Osteoblast (primary cell): ENCODE data around the gene CAMK2G. TPM values are rescaled to one million over a fixed set of nuclear protein-coding genes. Genes with fewer than 3 reads are reported as not detected.

Experiments used
- DNase-seq: peaks from one replicate; pipeline ENCODE4 v3.0.0; 2011; ENCODE audit warnings: low spot score, mixed read lengths; ENCODE audit not compliant: insufficient read length; ENCODE audit errors: missing footprints
- H2AFZ ChIP-seq: 2 replicates; pipeline ENCODE4 v1.6.0; 2011; ENCODE audit warnings: mild to moderate bottlenecking, low read length
- H3K27ac ChIP-seq: 2 replicates; pipeline ENCODE4 v1.5.1; 2011; ENCODE audit warnings: mild to moderate bottlenecking, low read depth, low read length, moderate library complexity
- H3K27me3 ChIP-seq: 2 replicates; pipeline ENCODE4 v1.6.0; 2012; ENCODE audit warnings: mild to moderate bottlenecking, control low read depth, inconsistent platforms, low read length, moderate library complexity; ENCODE audit not compliant: insufficient read depth
- H3K36me3 ChIP-seq: 2 replicates; pipeline ENCODE4 v1.5.1; 2011; ENCODE audit warnings: mild to moderate bottlenecking, low read length, control low read depth, moderate library complexity; ENCODE audit not compliant: insufficient read depth
- H3K4me1 ChIP-seq: 2 replicates; pipeline ENCODE4 v1.5.1; 2011; ENCODE audit warnings: mild to moderate bottlenecking, low read length, control low read depth, moderate library complexity; ENCODE audit not compliant: insufficient read depth
- H3K4me2 ChIP-seq: 2 replicates; pipeline ENCODE4 v1.6.0; 2011; ENCODE audit warnings: mild to moderate bottlenecking, low read length; ENCODE audit not compliant: insufficient read depth
- H3K4me3 ChIP-seq: fragments of 200-600 bp; sonication (generic); 3 replicates; pipeline ENCODE4 v1.5.1; 2012; ENCODE audit warnings: mild to moderate bottlenecking, low read length, inconsistent platforms; ENCODE audit not compliant: insufficient read depth
- H3K79me2 ChIP-seq: 2 replicates; pipeline ENCODE4 v1.6.0; 2012; ENCODE audit warnings: mild to moderate bottlenecking, low read length, control low read depth, inconsistent platforms; ENCODE audit not compliant: insufficient read depth
- H3K9me3 ChIP-seq: 2 replicates; pipeline ENCODE4 v1.5.1; 2011; ENCODE audit warnings: low read depth, low read length, control low read depth
- H4K20me1 ChIP-seq: 2 replicates; pipeline ENCODE4 v1.6.0; 2012; ENCODE audit warnings: mild to moderate bottlenecking, low read length, control low read depth; ENCODE audit not compliant: insufficient read depth
- total RNA-seq: library from RNA; depleted of rRNA; stranded (reverse); fragments of >200 nt; gene quantifications from 2 replicates; pipeline ENCODE4 v1.2.3, GENCODE V29; 2012
- TF ChIP-seq, protein P1 (sequence below): IDR thresholded peaks from 2 replicates; pipeline ENCODE4 v1.5.1; 2011; ENCODE audit warnings: mild to moderate bottlenecking, low read depth, low read length, moderate library complexity; ENCODE audit errors: extremely low read depth

The CAMK2G gene
- total RNA-seq, 1 donor, result 22.4 TPM

DNA sequence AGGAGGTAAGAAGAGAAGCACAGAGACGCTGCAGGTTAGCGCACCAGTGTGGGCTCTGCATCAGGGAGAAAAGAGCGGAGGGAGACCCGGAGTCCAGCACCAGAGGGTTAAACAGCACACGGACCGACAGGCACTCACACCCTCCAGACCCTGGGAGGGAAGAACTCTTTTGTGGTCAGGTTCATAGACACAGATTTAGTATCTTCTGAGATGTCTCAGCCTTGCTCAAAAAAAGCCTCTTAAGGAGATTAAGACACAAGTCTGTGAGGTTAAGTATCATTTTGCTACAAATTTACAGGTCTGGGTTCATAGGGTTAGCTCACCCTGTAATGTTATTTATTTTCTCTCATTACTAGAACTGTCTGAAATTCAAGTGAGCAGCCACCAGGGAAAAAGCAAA lies 46.2 kb downstream of the CAMK2G start:
- TF ChIP-seq, protein P1, sequence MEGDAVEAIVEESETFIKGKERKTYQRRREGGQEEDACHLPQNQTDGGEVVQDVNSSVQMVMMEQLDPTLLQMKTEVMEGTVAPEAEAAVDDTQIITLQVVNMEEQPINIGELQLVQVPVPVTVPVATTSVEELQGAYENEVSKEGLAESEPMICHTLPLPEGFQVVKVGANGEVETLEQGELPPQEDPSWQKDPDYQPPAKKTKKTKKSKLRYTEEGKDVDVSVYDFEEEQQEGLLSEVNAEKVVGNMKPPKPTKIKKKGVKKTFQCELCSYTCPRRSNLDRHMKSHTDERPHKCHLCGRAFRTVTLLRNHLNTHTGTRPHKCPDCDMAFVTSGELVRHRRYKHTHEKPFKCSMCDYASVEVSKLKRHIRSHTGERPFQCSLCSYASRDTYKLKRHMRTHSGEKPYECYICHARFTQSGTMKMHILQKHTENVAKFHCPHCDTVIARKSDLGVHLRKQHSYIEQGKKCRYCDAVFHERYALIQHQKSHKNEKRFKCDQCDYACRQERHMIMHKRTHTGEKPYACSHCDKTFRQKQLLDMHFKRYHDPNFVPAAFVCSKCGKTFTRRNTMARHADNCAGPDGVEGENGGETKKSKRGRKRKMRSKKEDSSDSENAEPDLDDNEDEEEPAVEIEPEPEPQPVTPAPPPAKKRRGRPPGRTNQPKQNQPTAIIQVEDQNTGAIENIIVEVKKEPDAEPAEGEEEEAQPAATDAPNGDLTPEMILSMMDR, result no peak
- no peak overlapping the region for H3K4me3 ChIP-seq

DNA sequence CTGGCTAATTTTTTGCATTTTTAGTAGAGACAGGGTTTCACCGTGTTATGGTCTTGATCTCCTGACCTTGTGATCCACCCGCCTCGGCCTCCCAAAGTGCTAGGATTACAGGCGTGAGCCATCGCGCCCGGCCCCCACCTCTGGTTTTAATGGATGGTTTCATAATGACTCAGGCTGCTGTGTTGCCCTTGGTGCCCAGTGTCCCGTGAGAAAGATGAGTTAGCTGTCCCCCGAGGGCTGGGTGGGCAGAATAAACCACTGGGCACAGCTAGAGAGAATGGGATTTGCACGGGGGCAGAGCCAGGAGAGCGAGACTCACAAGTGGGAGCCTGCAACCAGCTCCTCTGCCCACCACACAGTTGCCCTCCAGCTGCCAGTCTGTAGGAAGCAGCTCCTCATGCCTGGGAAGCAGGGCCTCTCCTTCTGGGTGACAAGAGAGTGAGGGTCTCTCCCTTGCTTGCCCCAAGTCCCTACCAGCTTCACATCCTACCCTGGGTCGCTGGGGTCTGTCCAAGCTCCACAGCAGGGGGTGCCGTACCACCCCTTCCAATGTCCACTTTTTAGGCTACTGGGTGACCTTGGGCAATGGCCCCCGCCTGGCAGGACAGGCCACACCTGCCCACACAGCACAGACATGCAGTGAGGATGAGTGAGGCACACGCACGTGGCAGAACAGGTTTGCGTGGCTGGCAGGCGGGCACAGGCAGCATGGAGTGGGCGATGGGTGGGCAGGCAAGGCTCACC lies 46.8 kb downstream of the CAMK2G start:
- no peaks in the 10 kb centered on the region for H4K20me1 ChIP-seq
- no peaks in the 10 kb centered on the region for H3K27me3 ChIP-seq
- H3K79me2 ChIP-seq, result no peaks in the 10 kb centered on the region
- peak; percentile 95 for DNase-seq
- H3K4me1 ChIP-seq, result peaks cover 24% of the 10 kb centered on the region
- no peaks in the 10 kb centered on the region for H3K9me3 ChIP-seq
- H3K36me3 ChIP-seq, result peaks cover 15% of the 10 kb centered on the region
- peak overlapping the region; percentile 48 for H3K27ac ChIP-seq
- TF ChIP-seq, protein P1, result no peak
- H2AFZ ChIP-seq, result no peak overlapping the region
- H3K4me3 ChIP-seq, result peak overlapping the region; percentile 4
- H3K4me2 ChIP-seq, result peak overlapping the region; percentile 47

More for the DNA sequence above, 46.2 kb downstream of the CAMK2G start:
- DNase-seq, result no peak
- peaks cover 24% of the 10 kb centered on the region for H3K4me1 ChIP-seq
- H3K36me3 ChIP-seq, result peaks cover 14% of the 10 kb centered on the region
- no peaks in the 10 kb centered on the region for H4K20me1 ChIP-seq
- no peaks in the 10 kb centered on the region for H3K79me2 ChIP-seq
- no peak overlapping the region for H2AFZ ChIP-seq
- H3K9me3 ChIP-seq, result no peaks in the 10 kb centered on the region
- peak overlapping the region; percentile 48 for H3K27ac ChIP-seq
- H3K4me2 ChIP-seq, result no peak overlapping the region
- H3K27me3 ChIP-seq, result no peaks in the 10 kb centered on the region

DNA sequence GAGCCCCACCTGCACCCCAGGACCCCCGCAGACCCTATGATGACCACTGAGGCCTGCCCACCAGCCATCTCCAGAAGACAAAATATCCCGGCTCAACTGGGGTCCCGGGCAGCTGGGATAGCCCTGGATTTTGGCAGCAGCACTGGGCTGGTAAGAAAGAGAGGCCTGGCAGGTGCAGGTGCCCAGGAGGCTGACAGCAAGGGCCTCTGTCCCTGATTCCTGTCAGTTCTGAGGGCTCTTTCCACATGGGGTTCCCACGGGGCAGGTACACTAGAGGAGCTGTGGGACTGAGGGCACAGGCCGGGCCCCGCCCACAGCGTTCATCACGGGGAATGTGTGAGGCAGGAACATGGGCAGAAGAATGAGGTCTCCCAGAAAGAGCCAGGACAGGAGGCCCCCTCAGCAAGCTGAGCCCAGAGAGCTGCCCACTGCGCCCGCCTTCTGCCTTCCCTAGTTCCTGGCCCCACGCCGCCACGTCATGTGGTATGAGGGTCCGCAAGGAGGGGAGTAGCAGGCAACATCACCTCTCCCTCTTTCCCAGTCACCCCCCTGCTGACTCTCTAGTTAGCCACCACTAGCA lies 50.1 kb downstream of the CAMK2G start:
- H3K4me1 ChIP-seq, result peaks cover 31% of the 10 kb centered on the region
- H2AFZ ChIP-seq, result no peak overlapping the region
- TF ChIP-seq, protein P1, result no peak
- peak; percentile 46 for DNase-seq
- no peaks in the 10 kb centered on the region for H4K20me1 ChIP-seq
- H3K9me3 ChIP-seq, result no peaks in the 10 kb centered on the region
- peaks cover 20% of the 10 kb centered on the region for H3K36me3 ChIP-seq
- no peak overlapping the region for H3K27ac ChIP-seq
- H3K4me3 ChIP-seq, result no peak overlapping the region
- no peaks in the 10 kb centered on the region for H3K27me3 ChIP-seq
- H3K79me2 ChIP-seq, result no peaks in the 10 kb centered on the region
- H3K4me2 ChIP-seq, result no peak overlapping the region

DNA sequence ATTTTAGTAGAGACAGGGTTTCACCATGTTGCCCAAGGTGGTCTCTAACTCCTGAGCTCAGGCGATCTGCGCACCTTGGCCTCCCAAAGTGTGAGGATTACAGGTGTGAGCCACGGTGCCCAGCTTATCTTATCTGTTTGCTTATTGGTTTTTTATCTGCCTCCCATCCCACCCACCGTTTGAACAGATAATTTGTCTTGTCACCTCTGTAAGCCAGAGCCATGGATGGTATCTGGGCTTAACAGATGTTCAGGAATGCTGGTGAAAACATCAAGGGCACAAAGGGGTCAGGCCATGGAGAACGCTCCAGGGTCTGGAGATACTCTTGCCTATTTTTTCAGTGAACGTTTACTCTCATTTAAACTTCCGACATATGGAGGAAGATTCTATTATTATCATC lies 51.0 kb downstream of the CAMK2G start:
- TF ChIP-seq, protein P1, result no peak

More for the DNA sequence above, 51.0 kb downstream of the CAMK2G start:
- no peaks in the 10 kb centered on the region for H3K27me3 ChIP-seq
- peaks cover 28% of the 10 kb centered on the region for H3K4me1 ChIP-seq
- H3K27ac ChIP-seq, result no peak overlapping the region
- H3K4me2 ChIP-seq, result no peak overlapping the region
- H4K20me1 ChIP-seq, result no peaks in the 10 kb centered on the region
- no peak overlapping the region for H2AFZ ChIP-seq
- DNase-seq, result peak; percentile 51
- no peaks in the 10 kb centered on the region for H3K79me2 ChIP-seq
- peaks cover 20% of the 10 kb centered on the region for H3K36me3 ChIP-seq
- no peaks in the 10 kb centered on the region for H3K9me3 ChIP-seq
- no peak overlapping the region for H3K4me3 ChIP-seq
